ENCODE results near the gene FAM210A.

- no peak for TF ChIP-seq CTCF (conservative IDR thresholded peaks at IDR 0.05; ENCODE audit: low read depth in 2 of 2)
- no peak for TF ChIP-seq EZH2phosphoT487 (IDR thresholded peaks at IDR 0.05; ENCODE audit: unreplicated experiment)
- TF ChIP-seq EZH2 (IDR thresholded peaks at IDR 0.05; ENCODE audit: low read depth, unreplicated experiment) = no peak
- no peak for TF ChIP-seq CREB1 (CRISPR knock-in tag; IDR thresholded peaks at IDR 0.05; ENCODE audit: low read depth)
- no peak for TF ChIP-seq POLR2AphosphoS5 (IDR thresholded peaks at IDR 0.05; ENCODE audit: low read depth)
- TF ChIP-seq REST (IDR thresholded peaks at IDR 0.05; ENCODE audit: unreplicated experiment) = no peak
- no peak for TF ChIP-seq ZNF462 (CRISPR knock-in tag; IDR thresholded peaks at IDR 0.05)
- no peak for TF ChIP-seq ZNF331 (CRISPR knock-in tag; IDR thresholded peaks at IDR 0.05; ENCODE audit: low read depth)
- TF ChIP-seq JUNB (IDR thresholded peaks at IDR 0.05; ENCODE audit: unreplicated experiment) = no peak
- TF ChIP-seq ETS1 (IDR thresholded peaks at IDR 0.05) = no peak
- no peak for TF ChIP-seq NANOG (IDR thresholded peaks at IDR 0.05; ENCODE audit: borderline replicate concordance)
- no peak for TF ChIP-seq ZNF114 (CRISPR knock-in tag; IDR thresholded peaks at IDR 0.05)
- TF ChIP-seq STAT1 (IDR thresholded peaks at IDR 0.05; ENCODE audit: unreplicated experiment) = no peak
Measured at GRCh38 chr18:13622751-13623150, 103.6 kb downstream of the FAM210A start.

All from GM23338 (cell line).